Upper lobe of left lung (tissue), 4 donors: ENCODE results near the gene ATXN7L3.
"Not testable (repeated sequence)": the region's sequence is repeated elsewhere in the genome, so short reads cannot be mapped to it uniquely, and the experiment has no call there.

ENCODE experiments used
- EP300 ChIP-seq, 4 donors: sonication (generic); formaldehyde crosslinking; IDR thresholded peaks; one replicate each; pipeline ENCODE4 v1.5.1; 2017; ENCODE audit warnings: antibody characterized with exemption in 4 of 4, control low read depth in 2 of 4
- POLR2A ChIP-seq, 4 donors: fragments of 450-650 bp; IDR thresholded peaks; one replicate each; pipeline ENCODE4 v1.5.1; 2016 to 2017; ENCODE audit warnings: antibody characterized with exemption in 4 of 4, mild to moderate bottlenecking in 2 of 4
- TF ChIP-seq, protein P1 (sequence below), 6 experiments: fragments of 450-650 bp in 4 of 6; fragments of 200-600 bp in 2 of 6; sonication (generic) in 2 of 6; IDR thresholded peaks; one replicate each; pipeline ENCODE4 v1.5.1; 2016 to 2019; ENCODE audit warnings: antibody characterized with exemption in 6 of 6

DNA sequence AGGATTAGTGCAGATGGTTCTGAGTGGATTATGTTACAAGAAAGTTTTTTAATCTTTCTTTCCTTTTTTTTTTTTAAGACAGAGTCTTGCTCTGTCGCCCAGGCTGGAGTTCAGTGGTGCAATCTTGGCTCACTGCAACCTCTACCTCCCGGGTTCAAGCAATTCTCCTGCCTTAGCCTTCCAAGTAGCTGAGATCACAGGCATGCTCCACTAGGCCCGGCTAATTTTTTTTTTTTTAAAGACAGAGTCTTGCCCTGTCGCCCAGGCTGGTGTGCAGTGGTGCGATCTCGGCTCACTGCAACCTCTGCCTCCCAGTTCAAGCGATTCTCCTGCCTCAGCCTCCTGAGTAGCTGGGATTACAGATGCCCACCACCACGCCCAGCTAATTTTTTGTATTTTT lies 55.8 kb downstream of the ATXN7L3 start:
- TF ChIP-seq, protein P1, sequence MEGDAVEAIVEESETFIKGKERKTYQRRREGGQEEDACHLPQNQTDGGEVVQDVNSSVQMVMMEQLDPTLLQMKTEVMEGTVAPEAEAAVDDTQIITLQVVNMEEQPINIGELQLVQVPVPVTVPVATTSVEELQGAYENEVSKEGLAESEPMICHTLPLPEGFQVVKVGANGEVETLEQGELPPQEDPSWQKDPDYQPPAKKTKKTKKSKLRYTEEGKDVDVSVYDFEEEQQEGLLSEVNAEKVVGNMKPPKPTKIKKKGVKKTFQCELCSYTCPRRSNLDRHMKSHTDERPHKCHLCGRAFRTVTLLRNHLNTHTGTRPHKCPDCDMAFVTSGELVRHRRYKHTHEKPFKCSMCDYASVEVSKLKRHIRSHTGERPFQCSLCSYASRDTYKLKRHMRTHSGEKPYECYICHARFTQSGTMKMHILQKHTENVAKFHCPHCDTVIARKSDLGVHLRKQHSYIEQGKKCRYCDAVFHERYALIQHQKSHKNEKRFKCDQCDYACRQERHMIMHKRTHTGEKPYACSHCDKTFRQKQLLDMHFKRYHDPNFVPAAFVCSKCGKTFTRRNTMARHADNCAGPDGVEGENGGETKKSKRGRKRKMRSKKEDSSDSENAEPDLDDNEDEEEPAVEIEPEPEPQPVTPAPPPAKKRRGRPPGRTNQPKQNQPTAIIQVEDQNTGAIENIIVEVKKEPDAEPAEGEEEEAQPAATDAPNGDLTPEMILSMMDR (IDR thresholded peaks at IDR 0.05) = not testable (repeated sequence)
- not testable (repeated sequence) for TF ChIP-seq POLR2A, EP300 (IDR thresholded peaks at IDR 0.05)
